C4-2B (cell line): ENCODE measurements around the gene MCM3AP.

ENCODE experiments used
- H3K27ac ChIP-seq: fragments of 450-650 bp; 2 replicates; pipeline ENCODE4 v1.5.1; 2017
- ZFX ChIP-seq: fragments of 450-650 bp; IDR thresholded peaks from 2 replicates; pipeline ENCODE4 v1.6.1; 2017
- TF ChIP-seq, protein P1 (sequence below): fragments of 450-650 bp; conservative IDR thresholded peaks from 2 replicates; pipeline ENCODE4 v1.5.1; 2017; ENCODE audit warnings: mild to moderate bottlenecking

MCM3AP gene

DNA sequence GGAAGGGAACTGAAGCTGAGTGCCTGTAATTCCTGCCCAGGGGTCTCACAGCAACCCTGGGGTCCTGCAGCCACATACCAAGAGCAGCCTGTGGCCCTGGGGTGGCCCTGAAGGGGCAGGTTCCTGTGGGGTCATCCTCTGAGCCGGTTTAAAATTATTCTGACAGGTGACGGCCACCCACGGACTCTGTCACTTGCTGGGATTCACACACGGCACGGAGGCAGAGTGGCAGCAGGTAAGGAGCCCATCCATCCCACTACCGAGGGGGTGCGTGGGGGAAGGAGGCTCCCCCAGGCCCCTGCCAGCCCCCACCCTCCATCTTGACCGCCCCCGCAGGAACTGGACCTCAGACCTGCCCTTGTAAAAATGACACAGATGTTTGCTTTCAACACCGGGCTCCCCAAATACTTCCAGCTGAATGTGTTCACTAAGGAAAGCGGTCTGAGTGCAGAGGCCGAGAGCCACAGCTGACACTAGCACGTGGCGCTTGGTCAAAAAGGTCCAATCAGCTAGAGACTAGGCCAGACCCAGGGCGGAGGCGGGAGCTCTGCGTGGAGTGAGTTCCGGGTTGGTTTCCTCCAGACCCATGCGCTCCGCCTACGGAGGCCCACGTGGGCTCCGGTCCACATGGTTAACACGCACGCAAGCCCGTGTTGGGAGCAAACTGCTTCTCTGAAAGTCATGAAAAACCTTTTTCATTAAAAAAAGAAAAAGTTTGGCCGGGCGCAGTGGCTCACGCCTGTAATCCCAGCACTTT is 10.8 kb upstream of the MCM3AP start:
- TF ChIP-seq, protein P1, sequence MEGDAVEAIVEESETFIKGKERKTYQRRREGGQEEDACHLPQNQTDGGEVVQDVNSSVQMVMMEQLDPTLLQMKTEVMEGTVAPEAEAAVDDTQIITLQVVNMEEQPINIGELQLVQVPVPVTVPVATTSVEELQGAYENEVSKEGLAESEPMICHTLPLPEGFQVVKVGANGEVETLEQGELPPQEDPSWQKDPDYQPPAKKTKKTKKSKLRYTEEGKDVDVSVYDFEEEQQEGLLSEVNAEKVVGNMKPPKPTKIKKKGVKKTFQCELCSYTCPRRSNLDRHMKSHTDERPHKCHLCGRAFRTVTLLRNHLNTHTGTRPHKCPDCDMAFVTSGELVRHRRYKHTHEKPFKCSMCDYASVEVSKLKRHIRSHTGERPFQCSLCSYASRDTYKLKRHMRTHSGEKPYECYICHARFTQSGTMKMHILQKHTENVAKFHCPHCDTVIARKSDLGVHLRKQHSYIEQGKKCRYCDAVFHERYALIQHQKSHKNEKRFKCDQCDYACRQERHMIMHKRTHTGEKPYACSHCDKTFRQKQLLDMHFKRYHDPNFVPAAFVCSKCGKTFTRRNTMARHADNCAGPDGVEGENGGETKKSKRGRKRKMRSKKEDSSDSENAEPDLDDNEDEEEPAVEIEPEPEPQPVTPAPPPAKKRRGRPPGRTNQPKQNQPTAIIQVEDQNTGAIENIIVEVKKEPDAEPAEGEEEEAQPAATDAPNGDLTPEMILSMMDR = no peak
- no peak for TF ChIP-seq ZFX
- no peak overlapping the region for H3K27ac ChIP-seq

DNA sequence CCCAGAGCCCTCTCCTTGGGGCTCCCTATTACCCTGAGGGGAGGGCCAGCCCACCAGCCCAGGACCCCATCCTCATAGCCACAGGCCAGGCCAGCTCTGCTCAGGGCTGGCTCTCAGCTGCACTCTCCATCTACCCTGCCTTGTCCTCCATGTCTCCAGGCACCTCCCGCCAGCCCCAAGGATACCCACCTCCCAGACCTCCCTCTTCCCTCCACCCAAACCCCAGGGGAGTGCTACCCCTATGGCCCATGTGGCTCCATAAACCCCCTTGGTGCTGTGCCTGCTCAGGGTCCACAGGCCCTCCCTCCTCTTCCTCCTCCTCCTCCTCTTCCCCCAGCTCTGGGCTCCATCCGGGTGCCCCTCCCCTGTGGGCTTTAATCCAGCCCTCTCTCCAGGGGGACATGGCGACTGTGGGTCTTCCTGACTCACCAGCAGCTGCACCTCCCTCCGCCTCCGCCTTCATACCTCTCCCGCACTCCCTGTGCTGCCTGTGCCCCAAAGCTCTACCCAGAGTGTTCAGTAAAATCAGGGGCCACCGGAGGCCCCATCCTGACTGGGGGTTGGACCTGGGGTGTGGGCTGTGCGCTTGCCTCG is 9.9 kb upstream of the MCM3AP start:
- no peak overlapping the region for H3K27ac ChIP-seq
- TF ChIP-seq ZFX = no peak

DNA sequence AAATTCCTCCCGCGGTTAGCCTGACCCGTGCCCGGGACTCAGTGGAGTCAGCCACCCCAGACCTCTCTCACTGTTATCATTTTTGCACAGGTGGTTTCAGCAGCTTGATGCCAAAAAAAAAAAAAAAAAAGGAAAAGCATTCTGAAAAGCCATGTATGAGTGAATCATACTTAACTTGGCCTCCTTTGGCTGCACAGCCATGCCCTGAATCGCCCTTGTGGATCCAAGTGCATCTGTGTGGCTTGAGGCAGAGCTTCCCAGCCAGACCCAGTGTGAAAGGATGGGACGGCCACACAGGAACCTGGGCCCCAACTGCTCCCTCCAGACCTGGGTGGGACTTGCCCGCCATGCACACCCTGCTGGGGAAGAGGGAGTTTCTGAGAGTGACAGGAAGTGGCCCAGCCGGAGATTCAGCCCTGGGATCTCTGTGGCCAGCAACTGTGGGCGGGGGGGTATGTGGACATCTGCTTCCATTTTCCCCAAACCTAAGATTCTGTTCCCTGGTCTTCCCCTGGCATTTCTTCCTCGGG is 9.3 kb upstream of the MCM3AP start:
- no peak for TF ChIP-seq ZFX
- TF ChIP-seq, protein P1 = no peak
- no peak overlapping the region for H3K27ac ChIP-seq

DNA sequence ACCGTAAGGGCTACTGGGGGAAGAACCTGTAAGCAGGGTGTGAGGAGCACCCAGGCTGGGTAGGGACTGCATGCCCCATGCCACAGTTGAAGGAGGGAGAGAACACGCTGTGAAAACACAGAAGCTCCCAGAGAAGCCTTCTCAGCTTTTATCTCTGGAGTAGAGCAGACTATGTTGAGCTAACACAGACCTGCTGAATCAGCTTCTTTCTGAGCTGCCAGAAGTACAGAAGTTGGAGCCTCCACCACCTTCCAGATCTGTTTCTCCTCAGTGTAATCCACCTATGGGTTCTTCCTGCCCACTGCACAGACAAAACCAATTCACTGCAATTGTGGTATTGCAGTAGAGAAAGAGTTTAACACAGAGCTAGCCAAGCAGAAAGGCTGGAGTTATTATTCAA is 6.2 kb upstream of the MCM3AP start:
- TF ChIP-seq, protein P1 = no peak
- TF ChIP-seq ZFX = no peak
- H3K27ac ChIP-seq = peak overlapping the region; percentile 73

DNA sequence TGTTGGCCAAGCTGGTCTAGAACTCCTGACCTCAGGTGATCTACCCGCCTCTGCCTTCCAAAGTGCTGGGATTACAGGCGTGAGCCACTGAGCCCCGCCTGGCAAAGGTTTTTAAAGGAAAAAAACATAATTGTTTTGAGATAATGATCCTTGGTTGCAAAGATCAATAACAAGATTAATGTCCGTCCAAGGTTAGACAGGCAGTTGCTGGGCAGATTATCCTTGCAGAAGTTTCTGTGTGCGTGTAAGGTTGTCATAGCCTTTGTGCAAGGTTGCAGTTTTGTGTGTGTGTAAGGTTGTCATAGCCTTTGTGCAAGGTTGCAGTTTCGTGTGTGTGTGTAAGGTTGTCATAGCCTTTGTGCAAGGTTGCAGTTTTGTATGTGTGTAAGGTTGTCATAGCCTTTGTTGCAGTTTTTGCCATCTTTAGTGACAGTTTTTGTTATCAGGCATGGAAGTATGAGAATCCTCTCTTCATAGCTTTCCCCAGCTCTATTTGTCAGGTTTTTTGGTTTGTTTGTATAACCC is 4.3 kb upstream of the MCM3AP start:
- H3K27ac ChIP-seq = no peak overlapping the region
- TF ChIP-seq, protein P1 = no peak
- TF ChIP-seq ZFX = no peak

DNA sequence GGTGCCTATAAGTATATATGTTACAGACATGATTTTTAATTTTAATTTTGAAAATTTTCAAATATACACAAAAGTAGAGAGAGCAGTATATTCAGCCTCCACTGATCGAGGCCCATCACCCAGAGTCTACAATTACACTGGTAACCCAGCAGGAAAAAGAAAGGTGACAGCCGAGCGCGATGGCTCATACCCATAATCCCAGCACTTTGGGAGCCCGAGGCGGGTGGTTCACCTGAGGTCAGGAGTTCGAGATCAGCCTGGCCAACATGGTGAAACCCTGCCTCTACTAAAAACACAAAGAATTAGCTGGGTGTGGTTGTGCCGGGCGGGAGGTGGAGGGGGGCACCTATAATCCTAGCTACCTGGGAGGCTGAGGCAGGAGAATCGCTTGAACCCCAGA is 2.1 kb upstream of the MCM3AP start:
- TF ChIP-seq ZFX = no peak
- TF ChIP-seq, protein P1 = no peak
- H3K27ac ChIP-seq = peak overlapping the region; percentile 99

DNA sequence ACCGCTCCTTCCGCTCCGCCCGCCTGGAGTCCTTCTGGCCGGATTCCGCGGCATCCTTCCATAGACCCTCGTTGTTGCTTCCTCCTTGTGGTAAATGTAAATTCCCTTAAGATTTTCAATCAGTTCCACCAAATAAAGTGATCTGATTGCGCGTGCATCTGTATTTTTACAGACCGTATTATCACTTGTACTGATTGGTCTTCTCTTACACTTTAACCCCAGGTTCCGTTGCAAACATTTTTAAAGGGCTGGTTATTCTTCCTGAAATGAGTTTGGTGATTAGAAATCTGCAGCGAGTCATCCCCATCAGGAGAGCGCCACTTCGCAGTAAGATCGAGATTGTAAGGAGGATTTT is 1.2 kb upstream of the MCM3AP start:
- TF ChIP-seq ZFX = no peak
- TF ChIP-seq, protein P1 = no peak
- H3K27ac ChIP-seq = peak overlapping the region; percentile 99
